GM06990 (cell line): Measurements from ENCODE around the gene ARAP2.

Experiments used
- DNase-seq: peaks from one replicate; pipeline ENCODE4 v3.0.0-alpha.2; 2011; ENCODE audit not compliant: insufficient read length; ENCODE audit errors: extremely low read depth
- H3K27me3 ChIP-seq: replicated peaks from 2 replicates; pipeline ENCODE4 v1.6.0; 2011; ENCODE audit warnings: low read length; ENCODE audit not compliant: control insufficient read depth, insufficient read depth
- H3K36me3 ChIP-seq: 2 replicates; pipeline ENCODE4 v1.5.1; 2011; ENCODE audit warnings: low read length; ENCODE audit not compliant: control insufficient read depth, insufficient read depth
- H3K4me3 ChIP-seq: replicated peaks from 2 replicates; pipeline ENCODE4 v1.5.1; 2011; ENCODE audit warnings: low read depth, mild to moderate bottlenecking, control low read depth, low read length
- TF ChIP-seq, protein P1 (sequence below): IDR thresholded peaks from 2 replicates; pipeline ENCODE4 v1.5.1; 2011; ENCODE audit warnings: low read length, control low read depth, mild to moderate bottlenecking, inconsistent platforms; ENCODE audit not compliant: insufficient read depth, poor library complexity, severe bottlenecking

The ARAP2 gene

DNA sequence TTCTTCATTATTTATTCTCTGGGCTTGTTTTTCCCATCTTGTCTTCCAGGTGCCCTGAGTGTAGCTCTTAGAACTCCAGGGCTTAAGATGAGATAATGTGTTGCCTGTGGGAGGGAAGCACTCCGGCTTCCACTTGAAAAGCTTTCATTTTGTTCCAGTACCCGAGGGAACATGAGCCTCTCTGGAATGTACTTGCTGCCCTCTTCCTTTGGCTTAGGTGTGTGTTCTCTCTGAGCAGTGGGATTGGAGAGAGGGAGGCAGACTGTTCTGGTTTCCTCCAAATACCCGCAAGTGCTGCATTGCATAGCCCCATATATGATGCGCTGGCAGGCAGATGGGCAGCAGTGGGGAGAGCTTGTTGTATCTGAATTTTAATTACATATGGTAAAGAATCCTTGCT, 36.2 kb upstream of the ARAP2 start:
- no peak for DNase-seq
- TF ChIP-seq, protein P1, sequence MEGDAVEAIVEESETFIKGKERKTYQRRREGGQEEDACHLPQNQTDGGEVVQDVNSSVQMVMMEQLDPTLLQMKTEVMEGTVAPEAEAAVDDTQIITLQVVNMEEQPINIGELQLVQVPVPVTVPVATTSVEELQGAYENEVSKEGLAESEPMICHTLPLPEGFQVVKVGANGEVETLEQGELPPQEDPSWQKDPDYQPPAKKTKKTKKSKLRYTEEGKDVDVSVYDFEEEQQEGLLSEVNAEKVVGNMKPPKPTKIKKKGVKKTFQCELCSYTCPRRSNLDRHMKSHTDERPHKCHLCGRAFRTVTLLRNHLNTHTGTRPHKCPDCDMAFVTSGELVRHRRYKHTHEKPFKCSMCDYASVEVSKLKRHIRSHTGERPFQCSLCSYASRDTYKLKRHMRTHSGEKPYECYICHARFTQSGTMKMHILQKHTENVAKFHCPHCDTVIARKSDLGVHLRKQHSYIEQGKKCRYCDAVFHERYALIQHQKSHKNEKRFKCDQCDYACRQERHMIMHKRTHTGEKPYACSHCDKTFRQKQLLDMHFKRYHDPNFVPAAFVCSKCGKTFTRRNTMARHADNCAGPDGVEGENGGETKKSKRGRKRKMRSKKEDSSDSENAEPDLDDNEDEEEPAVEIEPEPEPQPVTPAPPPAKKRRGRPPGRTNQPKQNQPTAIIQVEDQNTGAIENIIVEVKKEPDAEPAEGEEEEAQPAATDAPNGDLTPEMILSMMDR: no peak

GRCh38 chr4:36278789-36279188, 34.5 kb upstream of the ARAP2 start:
- TF ChIP-seq, protein P1: no peak
- no peak for DNase-seq
- no peak overlapping the region for H3K4me3 ChIP-seq
- no peaks in the 10 kb centered on the region for H3K36me3 ChIP-seq
- no peaks in the 10 kb centered on the region for H3K27me3 ChIP-seq

More for the DNA sequence above, 36.2 kb upstream of the ARAP2 start:
- H3K4me3 ChIP-seq: no peak overlapping the region
- no peaks in the 10 kb centered on the region for H3K36me3 ChIP-seq
- H3K27me3 ChIP-seq: no peaks in the 10 kb centered on the region

DNA sequence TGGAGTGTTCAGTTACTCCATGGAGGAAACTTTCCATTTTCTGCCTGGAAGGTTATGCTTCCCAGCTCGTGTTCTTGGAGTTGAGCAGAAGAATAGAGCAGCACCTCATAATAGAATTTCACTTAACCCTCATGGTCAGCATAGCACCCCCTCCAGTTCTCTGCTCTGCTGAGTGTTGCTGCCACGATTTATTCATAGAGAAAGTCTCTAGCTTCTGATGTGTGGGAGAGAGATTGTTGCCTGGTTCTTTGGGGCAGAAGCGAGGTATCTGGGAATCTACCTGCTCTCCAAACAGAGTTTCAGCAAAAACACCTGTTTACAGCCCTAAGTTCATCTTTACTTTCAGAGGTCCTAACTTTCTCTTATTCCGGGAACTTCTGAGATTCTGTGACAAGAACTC, 33.2 kb upstream of the ARAP2 start:
- no peak for DNase-seq
- H3K4me3 ChIP-seq: no peak overlapping the region
- H3K27me3 ChIP-seq: no peaks in the 10 kb centered on the region
- H3K36me3 ChIP-seq: no peaks in the 10 kb centered on the region
- TF ChIP-seq, protein P1: no peak

GRCh38 chr4:36274158-36274557, 29.8 kb upstream of the ARAP2 start:
- no peaks in the 10 kb centered on the region for H3K36me3 ChIP-seq
- no peaks in the 10 kb centered on the region for H3K27me3 ChIP-seq
- no peak overlapping the region for H3K4me3 ChIP-seq
- no peak for DNase-seq
- TF ChIP-seq, protein P1: no peak

DNA sequence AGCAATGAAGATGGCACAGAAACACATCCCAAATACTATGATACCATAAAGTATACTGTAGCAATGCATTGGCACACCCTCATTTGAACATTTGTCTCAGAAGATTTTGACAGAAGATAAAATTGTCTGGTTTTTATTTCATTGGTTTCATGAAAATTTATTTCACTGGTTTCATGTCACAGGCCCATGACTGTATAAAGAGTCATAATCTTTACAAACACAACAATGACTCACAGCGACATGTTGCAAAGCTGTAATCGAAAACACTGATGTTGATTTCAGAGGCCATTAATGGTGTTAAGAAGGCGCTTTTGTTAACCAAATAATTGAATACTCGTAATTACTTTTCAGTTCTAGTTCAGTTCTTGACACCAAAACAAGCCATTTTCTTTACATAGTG, 29.0 kb upstream of the ARAP2 start:
- H3K4me3 ChIP-seq: no peak overlapping the region
- TF ChIP-seq, protein P1: no peak

GRCh38 chr4:36269533-36270173, 25.3 kb upstream of the ARAP2 start:
- Histone ChIP-seq H3K27me3 (no peaks in the 10 kb centered on the region), H3K36me3 (no peaks in the 10 kb centered on the region), H3K4me3 (no peak overlapping the region)
- TF ChIP-seq, protein P1: no peak
- no peak for DNase-seq

More for the DNA sequence above, 29.0 kb upstream of the ARAP2 start:
- Histone ChIP-seq H3K36me3 (no peaks in the 10 kb centered on the region), H3K27me3 (no peaks in the 10 kb centered on the region)
- DNase-seq: no peak
